Bronchial epithelial cell (primary cell): ENCODE measurements around the gene SMARCA5. TPM values are rescaled to one million over a fixed set of nuclear protein-coding genes. Genes with fewer than 3 reads are reported as not detected.
A peak's percentile ranks its signal among the peaks of the same experiment; 100 is the strongest.

Source experiments
- DNase-seq: peaks from one replicate; pipeline ENCODE4 v3.0.0-alpha.2; 2010; ENCODE audit warnings: low read depth
- FAIRE-seq: peaks from 2 replicates; lab custom pipeline; 2011; peaks lifted over from hg19 to GRCh38; lab: Jason Lieb, UNC
- H3K27me3 ChIP-seq: 2 replicates; pipeline ENCODE4 v1.5.1; 2011; ENCODE audit warnings: low read length; ENCODE audit not compliant: control insufficient read depth, insufficient read depth
- H3K36me3 ChIP-seq: 2 replicates; pipeline ENCODE4 v1.5.1; 2011; ENCODE audit warnings: low read length; ENCODE audit not compliant: control insufficient read depth, insufficient read depth
- H3K4me3 ChIP-seq: 2 replicates; pipeline ENCODE4 v1.5.1; 2011; ENCODE audit warnings: mild to moderate bottlenecking, low read depth, low read length, control low read depth
- CTCF ChIP-seq: IDR thresholded peaks from 2 replicates; pipeline ENCODE4 v1.5.1; 2011; ENCODE audit warnings: mild to moderate bottlenecking, moderate library complexity, low read length, control low read depth, inconsistent platforms; ENCODE audit not compliant: insufficient read depth, severe bottlenecking
- total RNA-seq: library from RNA; depleted of rRNA; stranded (reverse); fragments of >200 nt; gene quantifications from 2 replicates; pipeline ENCODE4 v1.2.1, GENCODE V29; 2014

SMARCA5 gene
- total RNA-seq, 1 donor from 2014 or later, result 25.3 TPM

DNA sequence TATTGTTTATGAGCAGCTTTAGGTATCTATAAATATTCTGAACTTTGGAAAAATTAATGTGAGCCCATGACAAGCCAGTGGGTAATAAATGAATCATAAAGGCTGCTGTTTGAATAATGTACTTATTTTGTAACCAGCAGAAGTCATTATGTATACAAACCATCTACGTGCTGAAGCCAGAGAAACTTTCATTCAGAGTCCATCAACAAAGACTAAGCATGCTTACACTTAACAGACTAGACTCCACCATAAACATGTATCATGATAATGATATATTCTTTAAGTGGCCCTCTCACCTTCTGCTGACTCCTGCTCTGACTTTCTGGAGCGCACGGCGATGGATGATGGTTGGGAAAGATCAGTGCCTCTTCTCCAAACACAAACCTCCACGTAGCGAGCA lies 72.0 kb downstream of the SMARCA5 start:
- Histone ChIP-seq H3K4me3 (no peak overlapping the region), H3K36me3 (no peaks in the 10 kb centered on the region), H3K27me3 (no peaks in the 10 kb centered on the region)
- DNase-seq (peak; percentile 3), FAIRE-seq (no peak)
- no peak for TF ChIP-seq CTCF

DNA sequence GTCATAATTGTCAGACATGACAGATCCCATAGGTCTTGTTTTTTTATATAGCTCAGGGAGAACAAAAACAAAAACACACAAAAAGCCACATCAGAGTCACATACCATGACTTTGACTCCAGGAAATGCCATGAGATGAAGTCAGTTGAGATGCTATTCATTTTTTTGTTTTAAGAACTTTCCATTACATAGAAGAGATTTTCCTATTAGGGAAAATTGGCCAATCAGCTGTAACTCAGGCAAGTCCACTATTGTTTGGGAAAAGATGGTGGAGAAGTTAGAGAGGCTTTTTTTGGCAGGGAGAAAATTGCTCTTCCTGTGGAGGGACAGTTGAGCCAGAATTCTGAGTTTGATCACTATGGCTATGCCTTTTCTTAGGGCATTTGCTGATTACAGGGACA lies 72.6 kb downstream of the SMARCA5 start:
- FAIRE-seq (no peak), DNase-seq (peak; percentile 0)
- no peak overlapping the region for H3K4me3 ChIP-seq
- no peaks in the 10 kb centered on the region for H3K36me3 ChIP-seq
- TF ChIP-seq CTCF, result no peak
- H3K27me3 ChIP-seq, result no peaks in the 10 kb centered on the region

- no peak for TF ChIP-seq CTCF
Observed at GRCh38 chr4:143587703-143588102, 74.2 kb downstream of the SMARCA5 start.

GRCh38 chr4:143597276-143597675 lies 83.8 kb downstream of the SMARCA5 start:
- no peak for TF ChIP-seq CTCF
- DNase-seq (no peak), FAIRE-seq (no peak)
- Histone ChIP-seq H3K27me3 (no peaks in the 10 kb centered on the region), H3K4me3 (no peak overlapping the region), H3K36me3 (no peaks in the 10 kb centered on the region)

More at GRCh38 chr4:143587703-143588102, 74.2 kb downstream of the SMARCA5 start:
- FAIRE-seq (no peak), DNase-seq (peak; percentile 12)
- Histone ChIP-seq H3K36me3 (no peaks in the 10 kb centered on the region), H3K4me3 (no peak overlapping the region), H3K27me3 (no peaks in the 10 kb centered on the region)

- no peak for TF ChIP-seq CTCF
- no peak for FAIRE-seq
- H3K4me3 ChIP-seq, result no peak overlapping the region
- no peaks in the 10 kb centered on the region for H3K27me3 ChIP-seq
- H3K36me3 ChIP-seq, result no peaks in the 10 kb centered on the region
- no peak for DNase-seq
Observed at GRCh38 chr4:143598816-143599215, 85.3 kb downstream of the SMARCA5 start.

DNA sequence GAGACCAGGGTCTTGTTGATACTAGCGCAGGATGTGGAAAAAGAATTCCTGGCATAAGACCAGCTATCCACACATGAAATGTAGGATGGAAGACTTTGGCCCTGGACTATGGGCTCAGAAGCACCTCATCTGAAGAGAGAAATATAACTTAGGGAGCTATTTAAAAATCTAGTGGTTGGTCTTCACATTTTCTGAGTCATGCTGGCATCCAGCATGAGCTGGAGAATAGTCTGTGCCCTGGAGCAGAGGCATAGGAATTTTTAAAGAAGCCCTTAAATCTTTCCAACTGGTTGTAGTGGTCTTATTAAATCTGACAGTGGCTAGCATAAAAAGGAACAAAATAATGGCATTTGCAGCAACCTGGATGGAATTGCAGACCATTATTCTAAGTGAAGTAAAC lies 86.3 kb downstream of the SMARCA5 start:
- Histone ChIP-seq H3K27me3 (no peaks in the 10 kb centered on the region), H3K36me3 (no peaks in the 10 kb centered on the region), H3K4me3 (no peak overlapping the region)
- FAIRE-seq (no peak), DNase-seq (no peak)
- no peak for TF ChIP-seq CTCF
